NCI-H82 treated with DMSO at 0.1 percent for 48 hours (cell line): ENCODE measurements around the gene ZNF264.
"Not testable (repeated sequence)": the region's sequence is repeated elsewhere in the genome, so short reads cannot be mapped to it uniquely, and the experiment has no call there.

ENCODE experiments used
- DNase-seq: peaks from one replicate; lab custom pipeline; 2025; ENCODE audit not compliant: unreplicated experiment; lab: John Stamatoyannopoulos, UW

ZNF264 gene

GRCh38 chr19:57244513-57244912 is 53.2 kb downstream of the ZNF264 start:
- no peak for DNase-seq

- DNase-seq = no peak
These were observed 53.8 kb downstream of the ZNF264 start for GRCh38 chr19:57245066-57245465.

GRCh38 chr19:57245959-57246358 is 54.7 kb downstream of the ZNF264 start:
- no peak for DNase-seq

- DNase-seq = no peak
These were observed 57.3 kb downstream of the ZNF264 start for GRCh38 chr19:57248646-57249045.

GRCh38 chr19:57249329-57249728 is 58.0 kb downstream of the ZNF264 start:
- no peak for DNase-seq

GRCh38 chr19:57253767-57254166 is 62.5 kb downstream of the ZNF264 start:
- not testable (repeated sequence) for DNase-seq

GRCh38 chr19:57262044-57262443 is 70.7 kb downstream of the ZNF264 start:
- DNase-seq = no peak

- no peak for DNase-seq
These were observed 72.0 kb downstream of the ZNF264 start for GRCh38 chr19:57263244-57263741.

GRCh38 chr19:57267291-57267690 is 76.0 kb downstream of the ZNF264 start:
- no peak for DNase-seq

GRCh38 chr19:57269515-57270250 is 78.4 kb downstream of the ZNF264 start:
- no peak for DNase-seq

GRCh38 chr19:57271280-57271679 is 80.0 kb downstream of the ZNF264 start:
- no peak for DNase-seq
